SU-DHL-6 (cell line): ENCODE results near the gene OR6F1.
"Not testable (repeated sequence)": the region's sequence is repeated elsewhere in the genome, so short reads cannot be mapped to it uniquely, and the experiment has no call there.

Experiments
- H2AFZ ChIP-seq: fragments of 200-600 bp; sonication (generic); 2 replicates; pipeline ENCODE4 v1.6.1; 2014; ENCODE audit warnings: low read depth, mild to moderate bottlenecking, moderate library complexity, mixed read lengths, antibody characterized with exemption, low read length; ENCODE audit not compliant: severe bottlenecking
- H3F3A ChIP-seq: fragments of 200-600 bp; shearing (Covaris generic); 2 replicates; pipeline ENCODE4 v1.6.0; 2016; ENCODE audit warnings: antibody characterized with exemption, mild to moderate bottlenecking; ENCODE audit not compliant: insufficient read depth
- H3K27ac ChIP-seq: fragments of 200-600 bp; sonication (generic); 2 replicates; pipeline ENCODE4 v1.5.1; 2016; ENCODE audit warnings: low read depth, mild to moderate bottlenecking, low read length, moderate library complexity, mixed read lengths
- H3K27me3 ChIP-seq: fragments of 200-600 bp; sonication (generic), shearing (Covaris generic); 2 replicates; pipeline ENCODE4 v1.6.0; 2014; ENCODE audit warnings: mild to moderate bottlenecking, low read length
- H3K36me3 ChIP-seq: fragments of 200-600 bp; sonication (generic); 2 replicates; pipeline ENCODE4 v1.6.1; 2014; ENCODE audit warnings: mild to moderate bottlenecking, low read length, mixed read lengths
- H3K4me2 ChIP-seq: fragments of 300-600, 200-600 bp; shearing (Covaris generic), sonication (generic); 2 replicates; pipeline ENCODE4 v1.6.0; 2014; ENCODE audit warnings: low read length, low read depth, mild to moderate bottlenecking; ENCODE audit not compliant: poor library complexity, severe bottlenecking
- H3K4me3 ChIP-seq: fragments of 200-600 bp; sonication (generic); 2 replicates; pipeline ENCODE4 v1.5.1; 2014; ENCODE audit warnings: antibody characterized with exemption, low read length, mild to moderate bottlenecking, mixed read lengths; ENCODE audit not compliant: insufficient read depth, poor library complexity, severe bottlenecking
- H3K79me2 ChIP-seq: fragments of 200-600 bp; sonication (generic); 2 replicates; pipeline ENCODE4 v1.6.1; 2014; ENCODE audit warnings: mild to moderate bottlenecking, low read length, moderate library complexity; ENCODE audit not compliant: insufficient read depth
- H3K9ac ChIP-seq: fragments of 200-600 bp; sonication (generic); 2 replicates; pipeline ENCODE4 v1.7.0; 2014; ENCODE audit warnings: mild to moderate bottlenecking, low read length
- H3K9me2 ChIP-seq: fragments of 200-600 bp; sonication (generic); replicated peaks from 2 replicates; pipeline ENCODE4 v1.6.1; 2014; ENCODE audit warnings: low read length; ENCODE audit not compliant: insufficient read depth
- H3K9me3 ChIP-seq: fragments of 200-600 bp; sonication (generic); 2 replicates; pipeline ENCODE4 v1.6.1; 2014; ENCODE audit warnings: low read length, mixed read lengths; ENCODE audit not compliant: insufficient read depth
- H4K20me1 ChIP-seq: fragments of 200-600 bp; sonication (generic); 2 replicates; pipeline ENCODE4 v1.6.1; 2014; ENCODE audit warnings: low read depth, mild to moderate bottlenecking, antibody characterized with exemption, low read length, moderate library complexity, mixed read lengths
- CTCF ChIP-seq: fragments of 200-600 bp; sonication (generic); IDR thresholded peaks from one replicate; pipeline ENCODE4 v1.5.1; 2017; ENCODE audit warnings: antibody characterized with exemption, mild to moderate bottlenecking, low read length, moderate library complexity; ENCODE audit not compliant: insufficient read depth, poor library complexity, severe bottlenecking
- EZH2phosphoT487 ChIP-seq: fragments of 200-600 bp; sonication (generic), shearing (Covaris generic); conservative IDR thresholded peaks from 2 replicates; pipeline ENCODE4 v1.6.1; 2018; ENCODE audit warnings: mild to moderate bottlenecking, antibody characterized with exemption, low read length, moderate library complexity, mixed read lengths

The OR6F1 gene

GRCh38 chr1:247721222-247721621 is 4.8 kb upstream of the OR6F1 start:
- H3F3A ChIP-seq, result no peaks in the 10 kb centered on the region
- no peak for TF ChIP-seq EZH2phosphoT487
- H3K27me3 ChIP-seq, result no peaks in the 10 kb centered on the region
- H4K20me1 ChIP-seq, result no peaks in the 10 kb centered on the region
- no peaks in the 10 kb centered on the region for H3K36me3 ChIP-seq
- no peak overlapping the region for H3K4me2 ChIP-seq
- H3K27ac ChIP-seq, result no peak overlapping the region
- H3K9me2 ChIP-seq, result no peaks in the 10 kb centered on the region
- H3K4me3 ChIP-seq, result no peak overlapping the region
- no peak overlapping the region for H2AFZ ChIP-seq
- H3K79me2 ChIP-seq, result no peaks in the 10 kb centered on the region
- no peaks in the 10 kb centered on the region for H3K9me3 ChIP-seq
- no peak overlapping the region for H3K9ac ChIP-seq

- Histone ChIP-seq H3K9ac (no peak overlapping the region), H3K4me2 (no peak overlapping the region), H2AFZ (no peak overlapping the region), H3F3A (no peaks in the 10 kb centered on the region), H3K27ac (no peak overlapping the region), H3K79me2 (no peaks in the 10 kb centered on the region), H3K27me3 (no peaks in the 10 kb centered on the region), H3K9me2 (no peaks in the 10 kb centered on the region), H3K9me3 (no peaks in the 10 kb centered on the region), H3K4me3 (no peak overlapping the region), H4K20me1 (no peaks in the 10 kb centered on the region), H3K36me3 (no peaks in the 10 kb centered on the region)
- TF ChIP-seq CTCF (no peak), EZH2phosphoT487 (no peak)
Measured at GRCh38 chr1:247713753-247714152, 2.7 kb downstream of the OR6F1 start.

GRCh38 chr1:247710681-247711080 is 5.8 kb downstream of the OR6F1 start:
- H3K4me3 ChIP-seq, H3F3A ChIP-seq, H4K20me1 ChIP-seq, H3K9ac ChIP-seq, H3K9me3 ChIP-seq, H3K79me2 ChIP-seq, H2AFZ ChIP-seq, H3K36me3 ChIP-seq, H3K27me3 ChIP-seq, H3K9me2 ChIP-seq, H3K27ac ChIP-seq, H3K4me2 ChIP-seq: not testable (repeated sequence)

- no peak overlapping the region for H3K27ac ChIP-seq
- TF ChIP-seq CTCF, result no peak
- no peak for TF ChIP-seq EZH2phosphoT487
Measured at GRCh38 chr1:247701338-247701737, 15.1 kb downstream of the OR6F1 start.

More at GRCh38 chr1:247701338-247701737, 15.1 kb downstream of the OR6F1 start:
- Histone ChIP-seq H3K27me3 (no peaks in the 10 kb centered on the region), H3K4me3 (no peak overlapping the region), H3K9me2 (no peaks in the 10 kb centered on the region), H3K9me3 (no peaks in the 10 kb centered on the region), H3K9ac (no peak overlapping the region), H4K20me1 (0 out of 2 replicates have a peak, but pooled peaks cover 4% of the 10 kb centered on the region), H2AFZ (no peak overlapping the region), H3F3A (no peaks in the 10 kb centered on the region), H3K79me2 (no peaks in the 10 kb centered on the region), H3K36me3 (no peaks in the 10 kb centered on the region), H3K4me2 (no peak overlapping the region)
